Measurements from ENCODE around the gene DHDH. TPM values are rescaled to one million over a fixed set of nuclear protein-coding genes. Genes with fewer than 3 reads are reported as not detected.
A peak's percentile ranks its signal among the peaks of the same experiment; 100 is the strongest.

DHDH gene
- total and polyA plus RNA-seq, 2 of the 13 experiments (the other 11 are each of a cell fraction or from before 2014, with no cell fraction given): 0.13 to 0.91 TPM

GRCh38 chr19:48970923-48971395 is 37.5 kb downstream of the DHDH start (continued):
- TF ChIP-seq JARID2 (CRISPR knock-in tag; IDR thresholded peaks at IDR 0.05; ENCODE audit: insufficient replicate concordance) (no peak), CEBPB (IDR thresholded peaks at IDR 0.05; ENCODE audit: borderline replicate concordance, low read depth, low read length) (no peak), ZIK1 (CRISPR knock-in tag; IDR thresholded peaks at IDR 0.05; ENCODE audit: borderline replicate concordance, low read depth) (no peak), JUN (CRISPR knock-in tag; IDR thresholded peaks at IDR 0.05) (no peak), HDAC2 (CRISPR knock-in tag; IDR thresholded peaks at IDR 0.05) (no peak), ZMYM2 (CRISPR knock-in tag; IDR thresholded peaks at IDR 0.05) (no peak), ZNF687 (CRISPR knock-in tag; IDR thresholded peaks at IDR 0.05) (peak; percentile 53), CERS6 (CRISPR knock-in tag; IDR thresholded peaks at IDR 0.05) (no peak), TAF1 (CRISPR knock-in tag; IDR thresholded peaks at IDR 0.05) (no peak), ZNF260 (CRISPR knock-in tag; IDR thresholded peaks at IDR 0.05; ENCODE audit: borderline replicate concordance, low read depth) (no peak), PAWR (CRISPR knock-in tag; IDR thresholded peaks at IDR 0.05; ENCODE audit: borderline replicate concordance) (no peak), ZNF670 (CRISPR knock-in tag; IDR thresholded peaks at IDR 0.05; ENCODE audit: borderline replicate concordance) (no peak), ZNF251 (CRISPR knock-in tag; IDR thresholded peaks at IDR 0.05) (no peak), YEATS2 (CRISPR knock-in tag; IDR thresholded peaks at IDR 0.05; ENCODE audit: borderline replicate concordance) (no peak), ZBTB44 (CRISPR knock-in tag; IDR thresholded peaks at IDR 0.05) (no peak), MAFG (CRISPR knock-in tag; IDR thresholded peaks at IDR 0.05) (no peak), GABPB1 (CRISPR knock-in tag; IDR thresholded peaks at IDR 0.05) (no peak), ZNF276 (CRISPR knock-in tag; IDR thresholded peaks at IDR 0.05; ENCODE audit: low read depth) (no peak), RARG (CRISPR knock-in tag; IDR thresholded peaks at IDR 0.05; ENCODE audit: low read depth) (no peak), ZNF333 (CRISPR knock-in tag; IDR thresholded peaks at IDR 0.05; ENCODE audit: borderline replicate concordance) (no peak), ZNF549 (CRISPR knock-in tag; IDR thresholded peaks at IDR 0.05) (no peak), TSC22D2 (CRISPR knock-in tag; IDR thresholded peaks at IDR 0.05; ENCODE audit: borderline replicate concordance) (no peak), SMYD3 (CRISPR knock-in tag; IDR thresholded peaks at IDR 0.05) (no peak), KLF6 (CRISPR knock-in tag; IDR thresholded peaks at IDR 0.05) (no peak)
